Measurements from ENCODE around the gene NRM.

Gene NRM

DNA sequence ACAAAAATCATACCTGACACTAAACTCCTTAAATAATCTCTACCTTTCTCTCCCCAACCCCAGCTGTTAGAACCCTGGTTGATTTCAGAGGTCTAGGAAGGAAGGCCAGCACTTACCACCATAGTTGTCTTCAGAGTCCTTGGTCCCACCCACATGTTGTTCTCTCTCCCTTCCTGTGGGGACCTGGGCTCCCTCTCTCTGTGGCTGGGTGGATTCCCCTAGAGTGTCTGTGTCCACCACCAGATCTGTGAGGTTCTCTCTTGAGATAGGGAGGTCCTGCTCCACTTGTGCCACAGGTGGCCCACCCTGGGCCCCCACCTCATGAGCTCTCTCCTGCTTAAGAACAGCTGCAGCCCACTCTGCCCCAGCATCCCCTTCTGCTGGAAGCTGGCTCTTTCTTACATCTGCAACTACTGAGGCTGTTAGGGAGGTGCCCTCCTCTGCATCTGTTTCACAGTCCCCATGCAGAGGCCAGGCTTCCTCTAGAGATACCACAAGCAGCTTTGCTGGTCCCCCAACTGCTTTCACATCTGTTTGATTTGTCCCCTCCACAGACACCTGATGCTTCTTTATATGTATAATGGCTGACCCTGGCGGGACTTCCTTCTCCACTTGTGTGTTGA, 21.1 kb upstream of the NRM start:
- peaks cover 29% of the 10 kb centered on the region for H3K36me3 Mint-ChIP-seq
- no peak overlapping the region for H3K27ac Mint-ChIP-seq

GRCh38 chr6:30709101-30709868, 18.5 kb upstream of the NRM start:
- Mint-ChIP-seq H3K9me3 (ENCODE audit: low read depth) (no peaks in the 10 kb centered on the region), H3K27ac (no peak overlapping the region), H3K36me3 (peaks cover 35% of the 10 kb centered on the region), H3K4me1 (ENCODE audit: low read depth) (peaks cover 11% of the 10 kb centered on the region), H3K4me3 (no peak overlapping the region), H3K27me3 (no peaks in the 10 kb centered on the region)

More for the DNA sequence above, 21.1 kb upstream of the NRM start:
- Mint-ChIP-seq H3K4me1 (ENCODE audit: low read depth) (peaks cover 26% of the 10 kb centered on the region), H3K9me3 (ENCODE audit: low read depth) (no peaks in the 10 kb centered on the region), H3K27me3 (no peaks in the 10 kb centered on the region), H3K4me3 (no peak overlapping the region)

DNA sequence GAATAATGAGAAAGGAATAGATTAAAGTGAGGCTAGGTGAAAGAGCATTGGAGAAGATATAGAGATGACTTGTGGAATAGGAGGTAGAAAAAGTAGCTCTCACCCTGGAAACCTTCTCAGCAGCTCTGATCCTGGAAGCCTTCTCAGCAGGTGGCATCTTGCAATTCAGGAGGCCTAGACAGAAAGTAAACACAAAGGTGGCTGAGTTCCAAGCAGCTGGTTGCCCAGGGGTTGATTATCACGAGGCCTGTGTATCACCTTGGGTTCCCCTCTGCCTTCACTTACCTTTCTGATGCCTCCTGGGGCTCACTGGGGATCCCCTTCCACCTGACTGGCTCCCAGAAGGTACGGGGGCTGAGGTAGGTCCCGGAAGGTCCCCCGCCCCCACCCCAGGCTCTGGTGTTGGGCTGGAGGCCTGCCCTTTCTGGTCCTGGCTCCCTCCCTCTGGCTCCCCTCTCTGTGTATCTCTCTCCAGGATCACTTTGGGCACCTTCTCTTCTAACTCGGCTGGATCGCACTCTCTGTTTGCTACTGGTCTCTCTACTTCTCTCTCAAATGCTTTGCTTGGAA, 16.6 kb upstream of the NRM start:
- Mint-ChIP-seq H3K4me1 (ENCODE audit: low read depth) (peaks cover 8% of the 10 kb centered on the region), H3K36me3 (peaks cover 29% of the 10 kb centered on the region), H3K27me3 (no peaks in the 10 kb centered on the region)

DNA sequence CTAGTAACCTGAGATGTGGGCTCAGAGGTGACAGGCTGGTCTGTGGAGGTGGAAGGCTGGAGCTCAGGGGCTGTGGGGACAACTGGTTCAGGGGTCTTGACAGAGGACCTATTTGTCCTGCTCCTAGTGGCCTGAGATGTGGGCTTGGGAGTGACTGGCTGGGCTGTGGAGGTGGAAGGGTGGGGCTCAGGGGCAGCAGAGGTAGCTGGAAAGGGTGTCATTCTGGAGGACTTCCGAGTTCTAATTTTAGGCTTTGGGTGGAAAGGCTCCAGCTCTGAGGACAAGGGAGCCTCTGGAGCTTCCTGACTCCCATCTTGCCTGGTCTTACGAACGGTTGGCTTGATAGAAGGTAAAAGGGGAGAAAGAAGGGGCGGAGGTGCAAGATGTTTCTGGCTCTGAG, 14.8 kb upstream of the NRM start:
- Mint-ChIP-seq H3K27ac (no peak overlapping the region), H3K4me3 (no peak overlapping the region), H3K4me1 (ENCODE audit: low read depth) (no peaks in the 10 kb centered on the region), H3K9me3 (ENCODE audit: low read depth) (no peaks in the 10 kb centered on the region), H3K36me3 (peaks cover 19% of the 10 kb centered on the region), H3K27me3 (no peaks in the 10 kb centered on the region)

More for the DNA sequence above, 16.6 kb upstream of the NRM start:
- Mint-ChIP-seq H3K27ac (no peak overlapping the region), H3K9me3 (ENCODE audit: low read depth) (no peaks in the 10 kb centered on the region), H3K4me3 (no peak overlapping the region)

GRCh38 chr6:30703821-30704220, 13.0 kb upstream of the NRM start:
- no peak overlapping the region for H3K27ac Mint-ChIP-seq
- H3K4me3 Mint-ChIP-seq, result no peak overlapping the region
- H3K36me3 Mint-ChIP-seq, result peaks cover 14% of the 10 kb centered on the region
- no peaks in the 10 kb centered on the region for H3K4me1 Mint-ChIP-seq (ENCODE audit: low read depth)
- H3K27me3 Mint-ChIP-seq, result no peaks in the 10 kb centered on the region
- H3K9me3 Mint-ChIP-seq (ENCODE audit: low read depth), result no peaks in the 10 kb centered on the region

DNA sequence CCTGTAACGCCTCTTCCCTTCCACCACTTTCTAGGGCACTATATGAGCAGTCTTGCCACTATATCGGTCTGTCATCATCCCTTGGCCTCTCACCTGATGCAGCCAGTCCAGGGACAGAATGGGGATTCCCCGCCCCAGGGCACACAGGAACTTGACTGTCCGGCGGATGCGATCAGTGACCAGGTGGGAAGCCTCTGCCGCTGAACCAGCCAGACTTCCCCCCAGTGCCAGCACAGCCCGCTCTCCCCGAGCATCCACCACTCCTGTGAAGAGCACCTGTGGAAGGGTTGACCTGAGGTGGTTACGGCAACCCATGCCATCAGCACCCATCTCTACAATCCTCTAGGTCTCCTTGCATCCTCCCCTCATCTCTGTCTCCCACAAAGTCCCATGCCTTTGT, 12.2 kb upstream of the NRM start:
- H3K4me3 Mint-ChIP-seq, result no peak overlapping the region
- no peaks in the 10 kb centered on the region for H3K9me3 Mint-ChIP-seq (ENCODE audit: low read depth)
- no peak overlapping the region for H3K27ac Mint-ChIP-seq
- H3K27me3 Mint-ChIP-seq, result no peaks in the 10 kb centered on the region
- H3K36me3 Mint-ChIP-seq, result peaks cover 14% of the 10 kb centered on the region
- H3K4me1 Mint-ChIP-seq (ENCODE audit: low read depth), result no peaks in the 10 kb centered on the region

GRCh38 chr6:30700340-30700739, 9.6 kb upstream of the NRM start:
- Mint-ChIP-seq H3K27ac (no peak overlapping the region), H3K9me3 (ENCODE audit: low read depth) (no peaks in the 10 kb centered on the region), H3K4me1 (ENCODE audit: low read depth) (no peaks in the 10 kb centered on the region), H3K36me3 (peaks cover 4% of the 10 kb centered on the region), H3K4me3 (no peak overlapping the region), H3K27me3 (no peaks in the 10 kb centered on the region)

DNA sequence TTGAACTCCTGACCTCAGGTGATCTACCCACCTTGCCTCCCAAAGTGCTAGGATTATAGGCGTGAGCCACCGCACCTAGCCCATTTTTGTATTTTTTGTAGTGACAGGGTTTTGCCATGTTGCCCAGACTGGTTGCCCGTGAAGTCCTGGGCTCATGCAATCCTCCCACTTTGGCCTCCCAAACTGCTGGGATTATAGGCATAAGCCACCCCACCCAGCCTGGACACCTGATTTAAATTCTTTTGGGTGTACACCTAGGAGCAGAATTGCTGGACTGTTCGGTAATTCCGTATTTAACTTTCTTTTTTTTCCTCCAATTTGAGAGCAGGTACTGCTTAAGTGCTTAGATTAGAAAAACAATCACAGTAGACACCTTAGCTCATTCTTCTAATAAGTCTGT, 5.6 kb upstream of the NRM start:
- Mint-ChIP-seq H3K27ac (no peak overlapping the region), H3K36me3 (no peaks in the 10 kb centered on the region), H3K9me3 (ENCODE audit: low read depth) (no peaks in the 10 kb centered on the region), H3K4me3 (no peak overlapping the region), H3K27me3 (no peaks in the 10 kb centered on the region), H3K4me1 (ENCODE audit: low read depth) (peaks cover 5% of the 10 kb centered on the region)

GRCh38 chr6:30691208-30691847, 544 bp upstream of the NRM start:
- Mint-ChIP-seq H3K36me3 (no peaks in the 10 kb centered on the region), H3K4me1 (ENCODE audit: low read depth) (peaks cover 42% of the 10 kb centered on the region), H3K27ac (peak overlapping the region; percentile 83), H3K4me3 (peak overlapping the region; percentile 91), H3K27me3 (no peaks in the 10 kb centered on the region), H3K9me3 (ENCODE audit: low read depth) (no peaks in the 10 kb centered on the region)

GRCh38 chr6:30689985-30690384, 799 bp downstream of the NRM start:
- H3K9me3 Mint-ChIP-seq (ENCODE audit: low read depth), result no peaks in the 10 kb centered on the region
- H3K27me3 Mint-ChIP-seq, result no peaks in the 10 kb centered on the region
- peak overlapping the region; percentile 84 for H3K27ac Mint-ChIP-seq
- peak overlapping the region; percentile 91 for H3K4me3 Mint-ChIP-seq
- peaks cover 42% of the 10 kb centered on the region for H3K4me1 Mint-ChIP-seq (ENCODE audit: low read depth)
- H3K36me3 Mint-ChIP-seq, result peaks cover 2% of the 10 kb centered on the region

DNA sequence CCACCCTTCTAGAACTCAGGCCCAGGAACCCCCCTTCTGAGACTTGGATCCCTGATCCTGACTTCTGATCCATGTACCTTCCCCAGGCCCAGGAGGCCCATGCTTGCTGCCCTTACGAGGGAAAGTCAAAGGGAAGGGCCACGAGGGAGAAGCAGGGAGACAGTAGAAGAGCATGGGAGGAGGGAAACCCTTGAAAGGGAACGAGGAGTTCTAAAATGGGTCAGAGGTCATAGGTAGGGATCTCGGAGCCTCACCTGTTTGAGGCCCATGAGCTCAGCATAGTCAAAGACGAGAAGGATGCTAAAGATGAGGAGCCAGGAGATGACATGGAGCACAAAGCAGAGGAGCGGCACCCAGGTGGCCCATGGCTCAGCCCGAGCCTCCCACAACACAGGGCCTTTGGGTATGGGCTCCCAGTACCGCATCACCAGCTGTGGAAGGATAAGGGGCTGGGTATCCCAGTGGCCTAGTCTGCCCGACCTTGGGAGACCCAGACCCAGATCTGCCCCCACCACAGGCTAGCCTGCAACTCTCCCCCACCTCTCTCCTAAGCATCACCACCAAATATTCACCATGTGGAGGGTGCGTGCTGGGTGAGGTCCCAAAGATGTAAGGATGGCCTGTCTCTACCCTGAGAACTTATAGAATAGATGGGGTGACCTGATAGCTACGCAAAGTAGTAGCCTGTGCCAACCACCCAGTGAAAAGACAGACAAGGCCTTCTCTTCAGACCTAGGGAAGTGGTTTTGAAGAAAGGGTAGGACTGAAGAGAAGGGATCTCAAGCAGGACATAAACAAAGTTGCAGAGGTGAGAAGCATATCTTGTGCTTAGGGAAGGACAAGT, 1.5 kb downstream of the NRM start:
- Mint-ChIP-seq H3K4me1 (ENCODE audit: low read depth) (peaks cover 42% of the 10 kb centered on the region), H3K9me3 (ENCODE audit: low read depth) (no peaks in the 10 kb centered on the region), H3K36me3 (peaks cover 4% of the 10 kb centered on the region), H3K27ac (peak overlapping the region; percentile 84), H3K4me3 (peak overlapping the region; percentile 93), H3K27me3 (no peaks in the 10 kb centered on the region)

GRCh38 chr6:30688569-30688968, 2.2 kb downstream of the NRM start:
- H3K4me3 Mint-ChIP-seq, result peak overlapping the region; percentile 93
- H3K4me1 Mint-ChIP-seq (ENCODE audit: low read depth), result peaks cover 42% of the 10 kb centered on the region
- H3K36me3 Mint-ChIP-seq, result peaks cover 4% of the 10 kb centered on the region
- no peaks in the 10 kb centered on the region for H3K9me3 Mint-ChIP-seq (ENCODE audit: low read depth)
- peak overlapping the region; percentile 89 for H3K27ac Mint-ChIP-seq
- H3K27me3 Mint-ChIP-seq, result no peaks in the 10 kb centered on the region

DNA sequence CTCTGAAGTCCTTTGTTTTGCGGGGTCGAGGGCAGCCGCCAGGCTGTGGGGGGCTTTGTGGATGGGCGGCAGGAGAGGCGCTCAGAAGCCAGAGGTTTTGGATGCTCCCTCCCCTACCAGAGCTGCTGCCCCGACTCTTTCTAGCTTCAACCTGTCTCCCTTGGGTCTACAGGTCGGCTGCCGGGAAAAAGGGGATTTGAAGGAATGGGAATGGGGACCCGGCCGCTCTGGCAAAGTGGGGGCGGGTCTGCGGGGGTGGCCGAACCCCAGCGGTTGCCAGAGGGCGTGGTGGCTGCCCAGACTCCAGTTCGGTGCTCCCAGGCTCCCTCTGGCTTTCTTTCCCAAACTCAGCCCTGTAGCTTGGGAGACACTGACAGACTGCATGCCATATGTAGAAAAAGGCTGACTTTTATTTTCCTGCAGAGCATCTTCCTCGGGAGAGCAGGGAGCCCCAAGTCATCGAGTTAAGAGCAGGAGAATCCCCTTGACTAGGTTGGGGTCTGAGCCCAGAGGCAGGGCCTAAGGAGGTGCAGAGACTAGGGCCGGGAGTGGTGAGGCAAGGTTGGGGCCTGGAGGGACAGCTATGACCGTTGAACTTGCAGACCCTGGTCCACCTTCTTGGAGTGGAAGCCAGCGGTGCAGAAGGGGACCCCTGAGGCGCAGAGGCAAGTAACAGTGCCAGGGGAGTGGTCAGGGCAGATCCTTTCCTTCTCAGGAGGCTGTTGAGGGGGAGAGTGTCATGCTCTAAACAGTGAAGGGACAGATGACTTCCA, 2.9 kb downstream of the NRM start:
- H3K4me3 Mint-ChIP-seq, result peak overlapping the region; percentile 93
- H3K9me3 Mint-ChIP-seq (ENCODE audit: low read depth), result no peaks in the 10 kb centered on the region
- H3K4me1 Mint-ChIP-seq (ENCODE audit: low read depth), result peaks cover 42% of the 10 kb centered on the region
- peaks cover 6% of the 10 kb centered on the region for H3K36me3 Mint-ChIP-seq
- no peaks in the 10 kb centered on the region for H3K27me3 Mint-ChIP-seq
- H3K27ac Mint-ChIP-seq, result peak overlapping the region; percentile 89
